HEK293 (cell line): ENCODE measurements around the gene SLC3A2.

ENCODE experiments used
- ELK4 ChIP-seq: IDR thresholded peaks from 2 replicates; pipeline ENCODE4 v1.6.1; 2011; ENCODE audit warnings: mild to moderate bottlenecking, low read depth, low read length, borderline replicate concordance
- KLF16 ChIP-seq: fragments of 450-650 bp; formaldehyde crosslinking; IDR thresholded peaks from 2 replicates; pipeline ENCODE4 v1.5.1; 2017; ENCODE audit warnings: missing biosample characterization, missing genetic modification characterization
- MYNN ChIP-seq: fragments of 450-650 bp; formaldehyde crosslinking; IDR thresholded peaks from 2 replicates; pipeline ENCODE4 v1.5.1; 2016; ENCODE audit warnings: missing biosample characterization, missing genetic modification characterization, borderline replicate concordance
- ZBTB21 ChIP-seq: fragments of 450-650 bp; formaldehyde crosslinking; IDR thresholded peaks from 2 replicates; pipeline ENCODE4 v1.5.1; 2017; ENCODE audit warnings: missing biosample characterization, missing genetic modification characterization
- ZBTB48 ChIP-seq: fragments of 450-650 bp; formaldehyde crosslinking; IDR thresholded peaks from 2 replicates; pipeline ENCODE4 v1.5.1; 2016; ENCODE audit warnings: missing biosample characterization, missing genetic modification characterization
- ZBTB6 ChIP-seq: fragments of 450-650 bp; formaldehyde crosslinking; IDR thresholded peaks from 2 replicates; pipeline ENCODE4 v1.5.1; 2017; ENCODE audit warnings: missing biosample characterization, missing genetic modification characterization
- ZNF248 ChIP-seq: fragments of 450-650 bp; formaldehyde crosslinking; IDR thresholded peaks from 2 replicates; pipeline ENCODE4 v1.5.1; 2017; ENCODE audit warnings: missing biosample characterization, missing genetic modification characterization
- ZNF280D ChIP-seq: fragments of 450-650 bp; formaldehyde crosslinking; IDR thresholded peaks from 2 replicates; pipeline ENCODE4 v1.5.1; 2016; ENCODE audit warnings: missing biosample characterization, missing genetic modification characterization
- ZNF292 ChIP-seq: fragments of 450-650 bp; formaldehyde crosslinking; IDR thresholded peaks from 2 replicates; pipeline ENCODE4 v1.5.1; 2016; ENCODE audit warnings: low read depth, missing biosample characterization, missing genetic modification characterization, borderline replicate concordance
- ZNF311 ChIP-seq: fragments of 450-650 bp; formaldehyde crosslinking; IDR thresholded peaks from 2 replicates; pipeline ENCODE4 v1.5.1; 2017; ENCODE audit warnings: missing biosample characterization, missing genetic modification characterization, borderline replicate concordance
- ZNF404 ChIP-seq: fragments of 450-650 bp; formaldehyde crosslinking; IDR thresholded peaks from 2 replicates; pipeline ENCODE4 v1.5.1; 2017; ENCODE audit warnings: missing biosample characterization, missing genetic modification characterization
- ZNF530 ChIP-seq: fragments of 450-650 bp; formaldehyde crosslinking; IDR thresholded peaks from 2 replicates; pipeline ENCODE4 v1.5.1; 2016; ENCODE audit warnings: low read depth, missing biosample characterization, missing genetic modification characterization
- ZNF548 ChIP-seq: fragments of 450-650 bp; formaldehyde crosslinking; IDR thresholded peaks from 2 replicates; pipeline ENCODE4 v1.5.1; 2016; ENCODE audit warnings: missing biosample characterization, missing genetic modification characterization
- ZNF596 ChIP-seq: fragments of 450-650 bp; IDR thresholded peaks from 2 replicates; pipeline ENCODE4 v1.5.0; 2018; ENCODE audit warnings: missing biosample characterization, mild to moderate bottlenecking, missing genetic modification characterization, moderate library complexity
- ZNF626 ChIP-seq: fragments of 450-650 bp; sonication (Bioruptor Pico); formaldehyde crosslinking; IDR thresholded peaks from 2 replicates; pipeline ENCODE4 v1.5.1; 2018; ENCODE audit warnings: missing biosample characterization, missing genetic modification characterization, inconsistent platforms
- ZNF629 ChIP-seq: fragments of 450-650 bp; formaldehyde crosslinking; IDR thresholded peaks from 2 replicates; pipeline ENCODE4 v1.5.1; 2017; ENCODE audit warnings: missing biosample characterization, missing genetic modification characterization
- ZNF704 ChIP-seq: fragments of 450-650 bp; formaldehyde crosslinking; IDR thresholded peaks from 2 replicates; pipeline ENCODE4 v1.5.1; 2016; ENCODE audit warnings: missing biosample characterization, missing genetic modification characterization
- ZNF76 ChIP-seq: fragments of 450-650 bp; formaldehyde crosslinking; IDR thresholded peaks from 2 replicates; pipeline ENCODE4; 2016; ENCODE audit warnings: low read depth, missing biosample characterization, missing genetic modification characterization, borderline replicate concordance
- ZSCAN16 ChIP-seq: fragments of 450-650 bp; formaldehyde crosslinking; IDR thresholded peaks from 2 replicates; pipeline ENCODE4 v1.5.1; 2016; ENCODE audit warnings: missing biosample characterization, missing genetic modification characterization
- ZXDB ChIP-seq: fragments of 450-650 bp; formaldehyde crosslinking; IDR thresholded peaks from 2 replicates; pipeline ENCODE4 v1.5.1; 2016; ENCODE audit warnings: missing biosample characterization, missing genetic modification characterization
- TF ChIP-seq, protein P1 (sequence below): fragments of 450-650 bp; formaldehyde crosslinking; optimal IDR thresholded peaks from 2 replicates; pipeline ENCODE3; 2016; ENCODE audit warnings: missing biosample characterization, mild to moderate bottlenecking, missing genetic modification characterization
- TF ChIP-seq, protein P2 (sequence below): fragments of 450-650 bp; IDR thresholded peaks from 2 replicates; pipeline ENCODE4 v1.5.1; 2018; ENCODE audit warnings: missing biosample characterization, missing genetic modification characterization
- TF ChIP-seq, protein P3 (sequence below): fragments of 450-650 bp; formaldehyde crosslinking; IDR thresholded peaks from 2 replicates; pipeline ENCODE4 v1.5.1; 2016; ENCODE audit warnings: missing biosample characterization, missing genetic modification characterization
- TF ChIP-seq, protein P4 (sequence below): sonication (generic); formaldehyde crosslinking; IDR thresholded peaks from 2 replicates; pipeline ENCODE4 v1.8.1; 2022; ENCODE audit warnings: mild to moderate bottlenecking, moderate library complexity, missing genetic modification reagents

SLC3A2 gene

GRCh38 chr11:62831520-62832335 lies 49.0 kb upstream of the SLC3A2 start, which contains the start of gene STX5 (continued):
- TF ChIP-seq ZNF280D (tag by site-specific recombination) (no peak), ELK4 (no peak), ZXDB (tag by site-specific recombination) (peak; percentile 95), ZNF76 (no peak), ZNF530 (no peak), ZNF548 (tag by site-specific recombination) (no peak), ZNF704 (tag by site-specific recombination) (no peak), ZNF596 (tag by site-specific recombination) (no peak), ZNF626 (tag by site-specific recombination) (no peak), ZSCAN16 (tag by site-specific recombination) (no peak), ZNF404 (tag by site-specific recombination) (no peak), ZNF311 (tag by site-specific recombination) (no peak), ZBTB48 (tag by site-specific recombination) (peak; percentile 89; the same call in 1 of the 2 replicates), MYNN (tag by site-specific recombination) (no peak), ZBTB21 (peak; percentile 59; the same call in 1 of the 2 replicates), ZNF248 (tag by site-specific recombination) (no peak), ZNF292 (no peak), KLF16 (tag by site-specific recombination) (peak; percentile 49; the same call in 1 of the 2 replicates), ZBTB6 (tag by site-specific recombination) (no peak), ZNF629 (tag by site-specific recombination) (peak; percentile 86; the same call in 1 of the 2 replicates)
- TF ChIP-seq, protein P1, sequence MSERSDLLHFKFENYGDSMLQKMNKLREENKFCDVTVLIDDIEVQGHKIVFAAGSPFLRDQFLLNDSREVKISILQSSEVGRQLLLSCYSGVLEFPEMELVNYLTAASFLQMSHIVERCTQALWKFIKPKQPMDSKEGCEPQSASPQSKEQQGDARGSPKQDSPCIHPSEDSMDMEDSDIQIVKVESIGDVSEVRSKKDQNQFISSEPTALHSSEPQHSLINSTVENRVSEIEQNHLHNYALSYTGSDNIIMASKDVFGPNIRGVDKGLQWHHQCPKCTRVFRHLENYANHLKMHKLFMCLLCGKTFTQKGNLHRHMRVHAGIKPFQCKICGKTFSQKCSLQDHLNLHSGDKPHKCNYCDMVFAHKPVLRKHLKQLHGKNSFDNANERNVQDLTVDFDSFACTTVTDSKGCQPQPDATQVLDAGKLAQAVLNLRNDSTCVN (tag by site-specific recombination), result peak; percentile 55
- TF ChIP-seq, protein P2, sequence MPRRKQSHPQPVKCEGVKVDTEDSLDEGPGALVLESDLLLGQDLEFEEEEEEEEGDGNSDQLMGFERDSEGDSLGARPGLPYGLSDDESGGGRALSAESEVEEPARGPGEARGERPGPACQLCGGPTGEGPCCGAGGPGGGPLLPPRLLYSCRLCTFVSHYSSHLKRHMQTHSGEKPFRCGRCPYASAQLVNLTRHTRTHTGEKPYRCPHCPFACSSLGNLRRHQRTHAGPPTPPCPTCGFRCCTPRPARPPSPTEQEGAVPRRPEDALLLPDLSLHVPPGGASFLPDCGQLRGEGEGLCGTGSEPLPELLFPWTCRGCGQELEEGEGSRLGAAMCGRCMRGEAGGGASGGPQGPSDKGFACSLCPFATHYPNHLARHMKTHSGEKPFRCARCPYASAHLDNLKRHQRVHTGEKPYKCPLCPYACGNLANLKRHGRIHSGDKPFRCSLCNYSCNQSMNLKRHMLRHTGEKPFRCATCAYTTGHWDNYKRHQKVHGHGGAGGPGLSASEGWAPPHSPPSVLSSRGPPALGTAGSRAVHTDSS (tag by site-specific recombination), result no peak
- TF ChIP-seq, protein P3, sequence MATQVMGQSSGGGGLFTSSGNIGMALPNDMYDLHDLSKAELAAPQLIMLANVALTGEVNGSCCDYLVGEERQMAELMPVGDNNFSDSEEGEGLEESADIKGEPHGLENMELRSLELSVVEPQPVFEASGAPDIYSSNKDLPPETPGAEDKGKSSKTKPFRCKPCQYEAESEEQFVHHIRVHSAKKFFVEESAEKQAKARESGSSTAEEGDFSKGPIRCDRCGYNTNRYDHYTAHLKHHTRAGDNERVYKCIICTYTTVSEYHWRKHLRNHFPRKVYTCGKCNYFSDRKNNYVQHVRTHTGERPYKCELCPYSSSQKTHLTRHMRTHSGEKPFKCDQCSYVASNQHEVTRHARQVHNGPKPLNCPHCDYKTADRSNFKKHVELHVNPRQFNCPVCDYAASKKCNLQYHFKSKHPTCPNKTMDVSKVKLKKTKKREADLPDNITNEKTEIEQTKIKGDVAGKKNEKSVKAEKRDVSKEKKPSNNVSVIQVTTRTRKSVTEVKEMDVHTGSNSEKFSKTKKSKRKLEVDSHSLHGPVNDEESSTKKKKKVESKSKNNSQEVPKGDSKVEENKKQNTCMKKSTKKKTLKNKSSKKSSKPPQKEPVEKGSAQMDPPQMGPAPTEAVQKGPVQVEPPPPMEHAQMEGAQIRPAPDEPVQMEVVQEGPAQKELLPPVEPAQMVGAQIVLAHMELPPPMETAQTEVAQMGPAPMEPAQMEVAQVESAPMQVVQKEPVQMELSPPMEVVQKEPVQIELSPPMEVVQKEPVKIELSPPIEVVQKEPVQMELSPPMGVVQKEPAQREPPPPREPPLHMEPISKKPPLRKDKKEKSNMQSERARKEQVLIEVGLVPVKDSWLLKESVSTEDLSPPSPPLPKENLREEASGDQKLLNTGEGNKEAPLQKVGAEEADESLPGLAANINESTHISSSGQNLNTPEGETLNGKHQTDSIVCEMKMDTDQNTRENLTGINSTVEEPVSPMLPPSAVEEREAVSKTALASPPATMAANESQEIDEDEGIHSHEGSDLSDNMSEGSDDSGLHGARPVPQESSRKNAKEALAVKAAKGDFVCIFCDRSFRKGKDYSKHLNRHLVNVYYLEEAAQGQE, result no peak
- TF ChIP-seq, protein P4, sequence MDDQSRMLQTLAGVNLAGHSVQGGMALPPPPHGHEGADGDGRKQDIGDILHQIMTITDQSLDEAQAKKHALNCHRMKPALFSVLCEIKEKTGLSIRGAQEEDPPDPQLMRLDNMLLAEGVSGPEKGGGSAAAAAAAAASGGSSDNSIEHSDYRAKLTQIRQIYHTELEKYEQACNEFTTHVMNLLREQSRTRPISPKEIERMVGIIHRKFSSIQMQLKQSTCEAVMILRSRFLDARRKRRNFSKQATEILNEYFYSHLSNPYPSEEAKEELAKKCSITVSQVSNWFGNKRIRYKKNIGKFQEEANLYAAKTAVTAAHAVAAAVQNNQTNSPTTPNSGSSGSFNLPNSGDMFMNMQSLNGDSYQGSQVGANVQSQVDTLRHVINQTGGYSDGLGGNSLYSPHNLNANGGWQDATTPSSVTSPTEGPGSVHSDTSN (CRISPR knock-in tag), result peak; percentile 92; the same call in 1 of the 2 replicates
